OCI-LY1 (cell line): ENCODE measurements around the gene GPX7.

Experiments used
- H2AFZ ChIP-seq: fragments of 200-600 bp; sonication (generic), shearing (Covaris generic); 2 replicates; pipeline ENCODE4 v1.6.0; 2014; ENCODE audit warnings: antibody characterized with exemption, mild to moderate bottlenecking, low read length
- H3F3A ChIP-seq: fragments of 200-600 bp; sonication (generic), shearing (Covaris generic); 2 replicates; pipeline ENCODE4 v1.6.0; 2014; ENCODE audit warnings: mild to moderate bottlenecking, antibody characterized with exemption, low read length, moderate library complexity; ENCODE audit not compliant: insufficient read depth
- H3K27ac ChIP-seq: fragments of 200-600 bp; sonication (generic); 2 replicates; pipeline ENCODE4 v1.5.1; 2014; ENCODE audit warnings: low read length, mixed run types, mild to moderate bottlenecking, low read depth; ENCODE audit not compliant: poor library complexity, severe bottlenecking
- H3K27me3 ChIP-seq: fragments of 200-600 bp; sonication (generic); 2 replicates; pipeline ENCODE4 v1.6.0; 2014; ENCODE audit warnings: antibody characterized with exemption, mild to moderate bottlenecking, low read length, moderate library complexity; ENCODE audit not compliant: insufficient read depth
- H3K36me3 ChIP-seq: fragments of 200-600 bp; sonication (generic); 2 replicates; pipeline ENCODE4 v1.6.1; 2014; ENCODE audit warnings: mild to moderate bottlenecking, antibody characterized with exemption, low read length, moderate library complexity, mixed read lengths; ENCODE audit not compliant: insufficient read depth
- H3K4me1 ChIP-seq: fragments of 200-600 bp; sonication (generic); 2 replicates; pipeline ENCODE4 v1.5.1; 2014; ENCODE audit warnings: mild to moderate bottlenecking, low read length, moderate library complexity; ENCODE audit not compliant: insufficient read depth, severe bottlenecking
- H3K4me2 ChIP-seq: fragments of 200-600 bp; sonication (generic), shearing (Covaris generic); 2 replicates; pipeline ENCODE4 v1.6.1; 2014; ENCODE audit warnings: low read length
- H3K4me3 ChIP-seq: fragments of 200-600 bp; sonication (generic); 2 replicates; pipeline ENCODE4 v1.5.1; 2014; ENCODE audit warnings: low read length, low read depth, mild to moderate bottlenecking, mixed read lengths; ENCODE audit not compliant: poor library complexity, severe bottlenecking
- H3K79me2 ChIP-seq: fragments of 200-600 bp; shearing (Covaris generic); 2 replicates; pipeline ENCODE4 v1.6.1; 2016; ENCODE audit warnings: mixed run types, low read length, mixed read lengths; ENCODE audit not compliant: insufficient read depth
- H3K9ac ChIP-seq: fragments of 200-600 bp; sonication (generic), shearing (Covaris generic); 2 replicates; pipeline ENCODE4 v1.6.1; 2014; ENCODE audit warnings: mild to moderate bottlenecking, low read length, mixed read lengths
- H3K9me2 ChIP-seq: fragments of 200-600 bp; sonication (generic), shearing (Covaris generic); 2 replicates; pipeline ENCODE4 v1.6.1; 2014; ENCODE audit warnings: low read depth, mild to moderate bottlenecking, low read length, mixed read lengths
- H3K9me3 ChIP-seq: fragments of 200-600 bp; shearing (Covaris generic); 2 replicates; pipeline ENCODE4 v1.6.1; 2014; ENCODE audit warnings: low read length, mixed read lengths
- H4K20me1 ChIP-seq: fragments of 200-600 bp; sonication (generic), shearing (Covaris generic); 2 replicates; pipeline ENCODE4 v1.6.0; 2016; ENCODE audit warnings: mild to moderate bottlenecking, low read length; ENCODE audit not compliant: insufficient read depth
- EZH2 ChIP-seq: fragments of 200-600 bp; sonication (generic), shearing (Covaris generic); IDR thresholded peaks from 2 replicates; pipeline ENCODE4 v1.8.0; 2017; ENCODE audit warnings: borderline replicate concordance, mixed run types, mild to moderate bottlenecking, antibody characterized with exemption, low read length, moderate library complexity, mixed read lengths
- TF ChIP-seq, protein P1 (sequence below): fragments of 200-600 bp; sonication (generic), shearing (Covaris generic); IDR thresholded peaks from 2 replicates; pipeline ENCODE4 v1.5.1; 2017; ENCODE audit warnings: mild to moderate bottlenecking, antibody characterized with exemption, low read length, moderate library complexity, mixed read lengths

GPX7 gene

DNA sequence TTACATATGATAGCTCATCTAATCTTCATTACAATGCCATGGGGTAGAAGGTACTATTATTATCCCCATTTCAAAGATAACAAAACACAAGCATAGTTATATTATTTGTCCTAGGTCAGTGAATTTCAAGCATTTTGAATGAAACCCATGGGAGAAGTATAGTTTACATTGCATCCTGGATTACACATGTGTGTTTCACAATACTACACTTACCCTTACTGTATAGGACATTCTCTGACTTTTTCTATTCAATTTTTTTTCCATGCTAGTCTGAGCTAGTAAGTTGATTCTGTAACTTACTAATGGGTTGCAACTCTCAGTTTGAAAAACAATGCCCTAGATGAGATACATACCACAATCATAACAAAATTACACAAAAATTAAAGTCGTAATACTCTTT is 8.7 kb upstream of the GPX7 start:
- no peaks in the 10 kb centered on the region for H3F3A ChIP-seq
- TF ChIP-seq, protein P1, sequence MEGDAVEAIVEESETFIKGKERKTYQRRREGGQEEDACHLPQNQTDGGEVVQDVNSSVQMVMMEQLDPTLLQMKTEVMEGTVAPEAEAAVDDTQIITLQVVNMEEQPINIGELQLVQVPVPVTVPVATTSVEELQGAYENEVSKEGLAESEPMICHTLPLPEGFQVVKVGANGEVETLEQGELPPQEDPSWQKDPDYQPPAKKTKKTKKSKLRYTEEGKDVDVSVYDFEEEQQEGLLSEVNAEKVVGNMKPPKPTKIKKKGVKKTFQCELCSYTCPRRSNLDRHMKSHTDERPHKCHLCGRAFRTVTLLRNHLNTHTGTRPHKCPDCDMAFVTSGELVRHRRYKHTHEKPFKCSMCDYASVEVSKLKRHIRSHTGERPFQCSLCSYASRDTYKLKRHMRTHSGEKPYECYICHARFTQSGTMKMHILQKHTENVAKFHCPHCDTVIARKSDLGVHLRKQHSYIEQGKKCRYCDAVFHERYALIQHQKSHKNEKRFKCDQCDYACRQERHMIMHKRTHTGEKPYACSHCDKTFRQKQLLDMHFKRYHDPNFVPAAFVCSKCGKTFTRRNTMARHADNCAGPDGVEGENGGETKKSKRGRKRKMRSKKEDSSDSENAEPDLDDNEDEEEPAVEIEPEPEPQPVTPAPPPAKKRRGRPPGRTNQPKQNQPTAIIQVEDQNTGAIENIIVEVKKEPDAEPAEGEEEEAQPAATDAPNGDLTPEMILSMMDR: no peak
- TF ChIP-seq EZH2: no peak
- no peak overlapping the region for H3K4me3 ChIP-seq
- H3K9me3 ChIP-seq: no peaks in the 10 kb centered on the region
- no peaks in the 10 kb centered on the region for H3K79me2 ChIP-seq
- H3K9me2 ChIP-seq: no peaks in the 10 kb centered on the region
- H2AFZ ChIP-seq: no peak overlapping the region
- peaks cover 20% of the 10 kb centered on the region for H3K4me1 ChIP-seq
- no peaks in the 10 kb centered on the region for H4K20me1 ChIP-seq
- H3K9ac ChIP-seq: no peak overlapping the region
- peak overlapping the region; percentile 68 for H3K27ac ChIP-seq
- peak overlapping the region; percentile 44; the same call in 1 of the 2 replicates for H3K4me2 ChIP-seq
- no peaks in the 10 kb centered on the region for H3K27me3 ChIP-seq
- H3K36me3 ChIP-seq: no peaks in the 10 kb centered on the region

DNA sequence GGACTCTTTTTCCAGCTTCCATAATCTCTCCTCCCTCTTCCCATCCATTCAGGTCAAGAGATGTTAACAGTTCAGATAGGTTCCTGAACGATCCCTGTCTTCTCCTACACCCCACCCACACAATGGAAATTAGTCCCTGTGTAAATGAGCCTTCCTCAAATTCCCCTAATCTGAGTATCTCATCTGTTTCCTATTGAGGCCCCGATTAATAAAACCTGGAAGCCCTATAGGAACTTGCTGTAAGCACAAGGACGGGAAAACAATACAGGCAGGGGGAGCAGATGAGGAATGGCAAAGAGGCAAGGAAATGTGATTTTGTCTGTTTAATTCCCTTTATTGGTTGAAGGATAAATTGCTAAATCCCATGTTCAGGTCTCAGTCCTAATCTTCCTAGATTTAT is 7.1 kb upstream of the GPX7 start:
- no peak overlapping the region for H3K9ac ChIP-seq
- TF ChIP-seq, protein P1: no peak
- TF ChIP-seq EZH2: no peak
- no peak overlapping the region for H2AFZ ChIP-seq
- no peaks in the 10 kb centered on the region for H3K9me3 ChIP-seq
- H3K27ac ChIP-seq: no peak overlapping the region
- no peaks in the 10 kb centered on the region for H3K36me3 ChIP-seq
- no peak overlapping the region for H3K4me3 ChIP-seq
- H3K79me2 ChIP-seq: no peaks in the 10 kb centered on the region
- H3K27me3 ChIP-seq: no peaks in the 10 kb centered on the region
- no peaks in the 10 kb centered on the region for H3F3A ChIP-seq
- no peaks in the 10 kb centered on the region for H4K20me1 ChIP-seq
- no peak overlapping the region for H3K4me2 ChIP-seq
- peaks cover 20% of the 10 kb centered on the region for H3K4me1 ChIP-seq
- no peaks in the 10 kb centered on the region for H3K9me2 ChIP-seq

- no peak for TF ChIP-seq EZH2
- TF ChIP-seq, protein P1: no peak
- Histone ChIP-seq H3K9ac (no peak overlapping the region), H3K27me3 (no peaks in the 10 kb centered on the region), H3F3A (no peaks in the 10 kb centered on the region), H3K4me1 (peaks cover 25% of the 10 kb centered on the region), H3K9me2 (no peaks in the 10 kb centered on the region), H3K9me3 (no peaks in the 10 kb centered on the region), H2AFZ (no peak overlapping the region), H3K4me3 (no peak overlapping the region), H3K36me3 (no peaks in the 10 kb centered on the region), H3K4me2 (no peak overlapping the region), H3K27ac (no peak overlapping the region), H4K20me1 (no peaks in the 10 kb centered on the region), H3K79me2 (no peaks in the 10 kb centered on the region)
Observed at GRCh38 chr1:52597912-52598311, 4.3 kb upstream of the GPX7 start.
